Fibroblast of mammary gland (primary cell): ENCODE results near the gene GMPPA.
A peak's percentile ranks its signal among the peaks of the same experiment; 100 is the strongest.

Source experiments
- DNase-seq: peaks from one replicate; pipeline ENCODE4 v3.0.0-alpha.2; 2010; ENCODE audit warnings: low read depth
- H3K4me3 ChIP-seq: 2 replicates; pipeline ENCODE4 v1.5.1; 2011; ENCODE audit warnings: low read depth, mild to moderate bottlenecking, low read length, moderate library complexity; ENCODE audit not compliant: control insufficient read depth
- CTCF ChIP-seq: conservative IDR thresholded peaks from 2 replicates; pipeline ENCODE4 v1.5.1; 2011; ENCODE audit warnings: low read depth, low read length, inconsistent platforms; ENCODE audit not compliant: control insufficient read depth, insufficient read depth

GMPPA gene

GRCh38 chr2:219527076-219527394 is 28.3 kb downstream of the GMPPA start:
- no peak for DNase-seq
- H3K4me3 ChIP-seq, result no peak overlapping the region
- TF ChIP-seq CTCF, result no peak

- no peak overlapping the region for H3K4me3 ChIP-seq
- TF ChIP-seq CTCF, result no peak
- DNase-seq, result no peak
Measured at GRCh38 chr2:219527472-219527871, 28.8 kb downstream of the GMPPA start.

DNA sequence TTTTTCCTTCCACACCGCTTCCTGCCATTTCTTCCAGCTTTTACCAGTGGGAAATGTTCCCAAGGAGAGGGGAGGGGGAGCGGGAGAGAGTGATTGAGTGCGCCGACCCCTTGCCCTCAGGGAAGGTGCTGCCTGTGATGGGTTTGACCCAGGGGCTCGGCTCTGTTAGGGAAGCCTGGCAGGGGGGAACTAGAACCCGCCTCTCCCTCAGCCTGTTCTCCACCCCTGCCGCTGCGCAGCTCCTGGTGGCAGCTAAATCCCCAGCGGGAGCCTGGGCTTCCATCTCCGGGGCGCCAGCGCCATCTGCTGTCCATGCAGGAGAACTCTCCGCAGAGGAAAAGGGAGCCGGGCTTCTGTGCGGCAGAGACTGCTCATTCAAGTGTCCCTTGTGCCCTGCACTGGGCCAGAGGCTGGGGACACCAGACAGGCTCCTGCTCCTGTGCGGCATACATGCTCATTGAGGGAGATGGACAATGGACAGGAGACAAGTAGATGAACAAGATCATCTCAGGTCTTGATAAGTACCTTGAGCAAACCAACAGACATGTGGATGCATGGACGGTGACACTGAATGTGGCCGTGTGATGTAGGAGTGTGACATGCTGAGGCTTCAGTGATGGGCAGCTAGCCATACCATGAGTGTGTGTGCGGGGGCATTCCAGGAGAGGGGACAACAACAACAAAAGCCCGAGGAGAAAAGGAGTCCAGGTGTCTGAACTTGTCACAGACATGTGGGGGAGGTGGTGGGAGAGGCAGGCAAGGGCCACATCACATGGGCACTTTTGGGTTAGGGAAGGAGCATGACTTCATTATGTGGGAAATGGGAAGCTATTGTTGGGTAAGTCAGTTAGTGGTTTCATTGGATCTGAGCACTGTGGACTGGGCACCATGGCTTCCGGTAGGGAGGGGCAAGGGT is 31.6 kb downstream of the GMPPA start:
- peak; percentile 95 for TF ChIP-seq CTCF
- DNase-seq, result peak; percentile 76
- peak overlapping the region; percentile 10 for H3K4me3 ChIP-seq

GRCh38 chr2:219531639-219532377 is 33.1 kb downstream of the GMPPA start:
- no peak for DNase-seq
- H3K4me3 ChIP-seq, result no peak overlapping the region
- TF ChIP-seq CTCF, result no peak

DNA sequence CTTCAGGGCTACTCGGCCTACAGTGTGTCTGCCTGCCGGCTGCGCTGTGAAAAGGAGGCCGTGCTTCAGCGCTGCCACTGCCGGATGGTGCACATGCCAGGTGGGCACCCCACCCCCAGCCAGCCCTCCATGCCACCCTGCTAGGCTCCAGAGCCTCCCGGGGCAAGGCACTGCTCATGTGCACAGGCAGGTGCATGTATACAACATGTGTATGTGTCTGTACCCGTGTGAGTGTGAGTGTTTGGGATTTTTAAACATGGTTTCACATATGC is 33.6 kb downstream of the GMPPA start:
- no peak for DNase-seq
- no peak overlapping the region for H3K4me3 ChIP-seq
- TF ChIP-seq CTCF, result no peak

DNA sequence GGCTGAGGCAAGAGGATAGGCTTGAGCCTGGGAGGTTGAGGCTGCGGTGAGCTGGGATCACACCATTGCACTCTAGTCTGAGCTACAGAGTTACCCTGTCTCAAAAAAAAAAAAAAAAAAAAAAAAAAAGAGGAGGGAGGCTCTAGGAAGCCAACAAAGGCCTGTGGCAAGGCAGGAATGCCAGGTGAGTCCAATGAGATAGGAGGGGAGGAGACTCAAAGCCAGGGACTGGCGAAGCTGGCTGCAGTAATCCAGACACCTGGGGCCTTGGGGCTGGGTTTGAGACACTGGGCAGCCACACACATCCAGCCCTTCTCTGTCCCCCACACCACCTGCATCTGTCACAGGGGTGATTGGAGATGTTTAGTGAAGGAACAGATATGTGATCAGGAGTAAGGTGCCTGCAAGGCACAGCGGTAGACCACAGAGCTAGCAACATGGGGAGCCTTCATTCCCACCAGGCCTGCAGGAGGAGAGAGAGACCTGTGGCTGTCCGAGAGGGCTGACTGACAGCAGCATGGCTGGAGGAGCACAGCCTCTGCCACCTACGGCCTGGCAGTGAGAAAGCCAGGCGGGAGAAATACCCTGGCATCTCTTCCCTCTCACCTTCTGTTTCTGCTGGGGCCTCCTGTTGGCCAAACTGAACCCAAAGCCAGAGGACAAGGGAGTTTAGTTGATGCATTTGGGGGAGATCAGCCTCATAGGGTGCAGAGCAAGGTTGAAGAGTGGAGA is 35.4 kb downstream of the GMPPA start:
- DNase-seq, result no peak
- TF ChIP-seq CTCF, result no peak
- H3K4me3 ChIP-seq, result no peak overlapping the region
